Brain microvascular endothelial cell (primary cell): ENCODE results near the gene CNMD.
"Not testable (repeated sequence)": the region's sequence is repeated elsewhere in the genome, so short reads cannot be mapped to it uniquely, and the experiment has no call there.

ENCODE experiments used
- DNase-seq: peaks from one replicate; pipeline ENCODE4 v3.0.0-alpha.2; 2020
- H3K27ac ChIP-seq: fragments of 250-450 bp; sonication (Bioruptor Pico); 2 replicates; pipeline ENCODE4 v1.5.1; 2020; ENCODE audit warnings: mild to moderate bottlenecking, moderate library complexity
- H3K27me3 ChIP-seq: fragments of 250-450 bp; sonication (Bioruptor Pico); replicated peaks from 2 replicates; pipeline ENCODE4 v1.5.1; 2020; ENCODE audit warnings: mild to moderate bottlenecking
- H3K36me3 ChIP-seq: fragments of 250-450 bp; sonication (Bioruptor Pico); replicated peaks from 2 replicates; pipeline ENCODE4 v1.5.1; 2020; ENCODE audit warnings: mild to moderate bottlenecking
- H3K4me3 ChIP-seq: 2 replicates; pipeline ENCODE4 v1.5.1; 2011; ENCODE audit warnings: low read depth, mild to moderate bottlenecking, control low read depth, low read length, moderate library complexity
- in situ Hi-C: cut with HindIII; loops from 2 replicates; pipeline ENCODE4 v1.10.0; 2017; ENCODE audit warnings: low sequenced_read_pairs, low pct_ligation_motif_present
- TF ChIP-seq, protein P1 (sequence below): IDR thresholded peaks from 2 replicates; pipeline ENCODE4 v1.5.1; 2011; ENCODE audit warnings: low read depth, mild to moderate bottlenecking, moderate library complexity, low read length, control low read depth, inconsistent platforms; ENCODE audit errors: missing control alignments

The CNMD gene

DNA sequence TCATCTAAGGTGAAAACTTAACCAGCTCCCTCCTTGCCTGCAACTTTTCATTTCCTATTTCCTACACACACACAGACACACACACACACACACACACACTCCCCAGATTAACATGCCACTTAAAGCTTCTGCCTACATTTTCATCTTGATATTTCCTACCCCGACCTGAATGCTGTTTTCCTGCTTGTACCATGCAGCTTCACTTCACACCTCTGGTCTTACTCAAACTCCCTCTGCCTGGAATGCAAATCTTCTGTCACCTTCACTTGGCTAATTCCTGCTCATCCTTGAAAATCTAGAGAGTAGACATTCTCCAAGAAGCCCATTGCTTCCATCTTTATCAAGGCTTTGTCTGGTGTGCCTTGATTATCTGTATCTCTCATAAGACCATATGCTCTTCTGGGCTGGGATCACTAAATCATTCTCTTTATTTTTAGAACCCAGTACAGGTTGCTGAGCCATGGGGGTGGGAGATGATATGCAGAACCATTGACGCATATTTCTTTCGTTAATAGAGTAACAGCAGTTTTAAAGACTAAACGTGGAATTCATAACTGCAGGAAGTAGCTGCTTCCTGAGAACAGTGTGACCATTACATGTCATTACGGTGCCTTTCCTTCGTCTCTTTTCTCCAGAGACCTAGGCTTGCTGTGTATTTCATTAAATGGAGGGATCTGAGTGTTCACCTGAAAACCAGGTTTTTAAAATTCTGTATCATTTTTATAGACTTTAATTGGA lies 37.7 kb downstream of the CNMD start:
- Histone ChIP-seq H3K36me3 (no peaks in the 10 kb centered on the region), H3K4me3 (no peak overlapping the region), H3K27me3 (no peaks in the 10 kb centered on the region), H3K27ac (no peak overlapping the region)
- DNase-seq: no peak
- TF ChIP-seq, protein P1, sequence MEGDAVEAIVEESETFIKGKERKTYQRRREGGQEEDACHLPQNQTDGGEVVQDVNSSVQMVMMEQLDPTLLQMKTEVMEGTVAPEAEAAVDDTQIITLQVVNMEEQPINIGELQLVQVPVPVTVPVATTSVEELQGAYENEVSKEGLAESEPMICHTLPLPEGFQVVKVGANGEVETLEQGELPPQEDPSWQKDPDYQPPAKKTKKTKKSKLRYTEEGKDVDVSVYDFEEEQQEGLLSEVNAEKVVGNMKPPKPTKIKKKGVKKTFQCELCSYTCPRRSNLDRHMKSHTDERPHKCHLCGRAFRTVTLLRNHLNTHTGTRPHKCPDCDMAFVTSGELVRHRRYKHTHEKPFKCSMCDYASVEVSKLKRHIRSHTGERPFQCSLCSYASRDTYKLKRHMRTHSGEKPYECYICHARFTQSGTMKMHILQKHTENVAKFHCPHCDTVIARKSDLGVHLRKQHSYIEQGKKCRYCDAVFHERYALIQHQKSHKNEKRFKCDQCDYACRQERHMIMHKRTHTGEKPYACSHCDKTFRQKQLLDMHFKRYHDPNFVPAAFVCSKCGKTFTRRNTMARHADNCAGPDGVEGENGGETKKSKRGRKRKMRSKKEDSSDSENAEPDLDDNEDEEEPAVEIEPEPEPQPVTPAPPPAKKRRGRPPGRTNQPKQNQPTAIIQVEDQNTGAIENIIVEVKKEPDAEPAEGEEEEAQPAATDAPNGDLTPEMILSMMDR: no peak
- in situ Hi-C loops: no loop called here

DNA sequence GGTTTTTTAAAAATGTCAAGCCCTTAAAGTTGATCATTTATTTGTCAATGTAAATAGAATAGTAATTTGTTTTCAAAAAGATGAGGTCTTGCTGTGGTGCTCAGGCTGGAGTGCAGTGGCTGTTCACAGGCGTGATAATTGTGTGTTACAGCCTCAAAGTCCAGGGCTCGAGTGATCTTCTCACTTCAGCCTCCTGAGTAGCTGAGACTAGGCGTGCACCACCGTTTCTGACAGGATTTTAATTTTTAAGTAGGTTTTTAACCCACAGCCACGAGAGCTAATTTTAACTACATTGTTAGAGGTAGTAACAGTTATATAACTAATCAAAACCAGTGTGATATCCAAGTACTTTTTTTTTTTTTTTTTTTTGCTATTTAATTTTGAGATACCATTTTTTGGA lies 43.1 kb downstream of the CNMD start:
- Histone ChIP-seq H3K27ac (no peak overlapping the region), H3K4me3 (no peak overlapping the region), H3K36me3 (no peaks in the 10 kb centered on the region), H3K27me3 (no peaks in the 10 kb centered on the region)
- no peak for DNase-seq
- in situ Hi-C loops: no loop called here
- TF ChIP-seq, protein P1: no peak

DNA sequence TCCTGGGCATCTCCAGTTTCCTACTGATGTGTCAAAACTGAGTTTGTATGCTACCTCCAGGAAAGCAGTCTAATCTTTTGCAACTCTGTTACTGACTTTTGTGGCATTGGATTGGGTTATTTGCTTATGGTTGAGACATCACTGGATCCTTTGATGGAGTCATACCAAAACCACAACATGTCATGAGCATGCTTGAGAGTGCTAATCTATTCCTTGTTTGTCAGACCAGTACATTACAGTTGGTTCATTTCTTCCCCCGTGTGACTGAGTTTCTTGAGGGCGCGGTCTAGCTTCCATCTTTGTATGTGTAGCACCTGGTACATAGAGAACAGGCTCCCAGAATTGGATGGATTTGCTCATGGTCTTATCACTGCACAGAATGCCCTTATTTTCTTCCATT lies 43.8 kb downstream of the CNMD start:
- TF ChIP-seq, protein P1: no peak
- in situ Hi-C loops: no loop called here
- DNase-seq: peak; percentile 27

DNA sequence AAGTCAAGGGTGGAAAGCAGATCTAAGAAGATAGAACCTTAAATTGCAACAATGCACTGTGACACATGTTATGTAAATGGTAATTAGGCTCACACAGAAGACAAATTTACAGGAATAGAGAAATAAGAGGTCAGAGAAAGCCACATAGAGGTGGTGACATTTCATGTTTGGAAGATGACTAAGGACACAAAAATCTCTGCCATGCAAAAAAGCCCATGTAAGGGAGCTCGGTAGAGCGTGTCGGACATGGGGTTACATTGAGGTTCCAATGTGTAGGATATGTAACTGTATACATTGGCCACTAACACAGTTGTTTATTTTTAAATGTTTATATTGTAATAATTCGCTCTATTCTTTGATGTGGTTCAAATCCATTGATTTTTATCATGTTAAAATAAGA lies 53.2 kb downstream of the CNMD start:
- peaks cover 20% of the 10 kb centered on the region for H3K36me3 ChIP-seq
- H3K27me3 ChIP-seq: no peaks in the 10 kb centered on the region
- in situ Hi-C loops: no loop called here
- peak overlapping the region; percentile 37 for H3K27ac ChIP-seq
- DNase-seq: no peak
- TF ChIP-seq, protein P1: no peak
- H3K4me3 ChIP-seq: no peak overlapping the region

More for the DNA sequence above, 43.8 kb downstream of the CNMD start:
- H3K4me3 ChIP-seq: no peak overlapping the region
- H3K27me3 ChIP-seq: no peaks in the 10 kb centered on the region
- no peak overlapping the region for H3K27ac ChIP-seq
- H3K36me3 ChIP-seq: no peaks in the 10 kb centered on the region

DNA sequence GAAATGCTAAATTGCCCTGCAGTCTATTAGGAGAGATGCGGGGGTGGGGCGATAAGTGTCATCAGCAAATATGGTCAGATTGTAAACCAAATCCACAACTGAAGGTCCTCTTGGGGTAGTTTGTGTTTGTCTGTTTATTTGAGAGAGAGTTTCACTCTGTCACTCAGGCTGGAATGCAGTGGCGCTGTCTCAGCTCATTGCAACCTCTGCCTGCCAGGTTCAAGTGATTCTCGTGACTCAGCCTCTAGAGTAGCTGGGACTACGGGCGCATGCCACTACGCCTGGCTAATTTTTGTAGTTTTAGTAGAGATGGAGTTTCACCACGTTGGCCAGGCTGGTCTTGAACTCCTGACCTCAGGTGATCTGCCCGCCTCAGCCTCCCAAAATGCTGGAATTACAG lies 53.8 kb downstream of the CNMD start:
- H3K27me3 ChIP-seq, H3K4me3 ChIP-seq, in situ Hi-C loops: not testable (repeated sequence)
- Histone ChIP-seq H3K36me3 (peaks cover 21% of the 10 kb centered on the region), H3K27ac (peak overlapping the region; percentile 37)
- DNase-seq: peak; percentile 48

DNA sequence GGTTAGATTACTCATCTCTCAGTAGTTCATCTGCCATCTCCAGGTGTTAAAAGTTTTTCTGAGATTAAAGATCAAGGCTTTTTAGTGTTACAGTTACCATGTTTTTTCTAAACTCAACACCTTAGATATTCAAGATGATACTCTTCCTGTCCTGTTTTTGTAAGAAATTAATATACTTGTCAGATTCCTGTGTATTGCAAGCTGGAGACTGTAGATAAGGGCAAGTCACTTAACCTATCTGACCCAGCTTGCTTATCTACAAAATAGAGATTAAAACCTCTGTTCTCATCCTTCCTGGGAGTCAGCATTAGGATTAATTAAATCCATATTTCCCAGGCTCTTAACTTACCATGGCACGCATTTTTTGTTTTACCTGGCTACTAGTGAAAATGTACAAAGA lies 61.8 kb downstream of the CNMD start:
- Histone ChIP-seq H3K27ac (no peak overlapping the region), H3K27me3 (no peaks in the 10 kb centered on the region), H3K4me3 (no peak overlapping the region), H3K36me3 (peaks cover 21% of the 10 kb centered on the region)
- TF ChIP-seq, protein P1: no peak
- in situ Hi-C loops: no loop called here
- no peak for DNase-seq
